Stimulated activated naive CD8-positive, alpha-beta T cell treated with anti-CD3 and anti-CD28 coated beads, Interleukin-15, amount 100 ng/mL, for 72 hours (primary cell): ENCODE data around the gene INCENP.
A peak's percentile ranks its signal among the peaks of the same experiment; 100 is the strongest.
"Not testable (repeated sequence)": the region's sequence is repeated elsewhere in the genome, so short reads cannot be mapped to it uniquely, and the experiment has no call there.

Experiments used
- ATAC-seq: fragments of 150-1000 bp; cut with Tn5 transposase; 2 replicates; pipeline ENCODE4 v1.10.0; 2021; ENCODE audit warnings: mild to moderate bottlenecking, moderate library complexity
- DNase-seq, 2 donors: peaks; one replicate each; pipeline ENCODE4 v3.0.0; 2021 to 2022
- H3K27ac Mint-ChIP-seq, 2 donors: one replicate each; pipeline ENCODE4 v1.8.0; 2022; ENCODE audit warnings: mild to moderate bottlenecking in 2 of 2, mixed read lengths in 2 of 2, moderate library complexity in 2 of 2
- H3K27me3 Mint-ChIP-seq: one replicate; pipeline ENCODE4 v1.8.0; 2022; ENCODE audit warnings: mixed read lengths
- H3K4me1 Mint-ChIP-seq: one replicate; pipeline ENCODE4 v1.8.0; 2022; ENCODE audit warnings: mild to moderate bottlenecking, mixed read lengths
- H3K4me3 Mint-ChIP-seq, 2 donors: one replicate each; pipeline ENCODE4 v1.8.0; 2022; ENCODE audit warnings: mild to moderate bottlenecking in 2 of 2, mixed read lengths in 2 of 2, moderate library complexity in 1 of 2
- H3K9me3 Mint-ChIP-seq, 2 donors: one replicate each; pipeline ENCODE4 v1.8.0; 2022; ENCODE audit warnings: mixed read lengths in 2 of 2

INCENP gene

DNA sequence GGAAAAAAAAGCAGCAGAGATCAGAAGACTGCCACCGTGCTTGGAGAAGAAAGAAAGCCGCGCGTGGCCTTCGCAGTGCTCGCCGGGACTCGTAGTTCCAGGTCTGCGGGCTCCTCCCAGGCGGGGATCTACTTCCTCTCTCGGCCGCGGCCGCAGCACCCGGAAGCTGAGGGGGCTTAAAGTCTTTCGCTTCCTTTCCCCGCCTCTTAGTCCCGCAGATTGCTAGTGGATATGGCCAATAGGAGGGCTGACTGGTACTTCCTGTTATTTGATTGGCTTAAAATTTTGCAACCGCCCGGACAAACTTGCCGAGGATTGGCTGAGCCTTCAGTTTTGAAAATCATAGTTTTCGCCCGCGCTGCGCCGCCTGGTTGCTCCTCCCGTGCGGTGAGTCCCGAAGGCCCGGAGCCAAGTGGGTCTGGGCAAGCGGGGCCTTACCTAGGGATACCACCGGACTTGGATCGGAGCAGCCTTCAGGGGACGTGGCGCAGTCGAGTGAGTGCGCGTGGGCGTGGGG is at the start of gene INCENP:
TSS of gene INCENP (plus strand) at position 343 of the 517 bp plus-strand sequence. CDS start 4,151 bp downstream, outside the sequence.
- Mint-ChIP-seq H3K4me3 (peak within 1 kb of the TSS; percentile 88 to 99), H3K27ac (peak within 1 kb of the TSS; percentile 97 to 98), H3K27me3 (no peaks in the 10 kb centered on the region), H3K4me1 (peaks cover 42% of the 10 kb centered on the region), H3K9me3 (no peaks in the 10 kb centered on the region)
- peak; percentile 99 for ATAC-seq
- DNase-seq = peak; percentile 89 to 96

DNA sequence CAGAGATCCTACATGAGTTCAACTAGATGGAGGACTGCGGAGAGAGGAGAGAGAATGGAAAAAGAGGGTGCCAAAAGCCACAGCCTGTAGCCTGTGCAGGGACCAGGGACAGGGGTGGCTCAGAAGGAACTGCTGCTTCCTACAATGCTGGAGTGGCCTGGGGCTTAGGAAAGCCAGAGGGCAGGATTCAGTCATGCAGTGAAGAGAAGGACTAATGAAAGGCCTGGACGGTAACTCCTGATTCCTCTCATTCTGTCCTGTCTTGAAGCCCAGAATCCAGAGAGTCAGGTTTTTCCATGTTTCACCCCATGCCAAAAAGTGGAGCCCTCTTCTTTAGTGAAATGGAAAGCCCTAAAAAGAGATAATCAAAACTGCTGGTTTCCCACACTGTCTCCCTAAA is 48.4 kb upstream of the INCENP start:
- Mint-ChIP-seq H3K27me3 (no peaks in the 10 kb centered on the region), H3K27ac (peak overlapping the region in 1 of 2 donors; percentile 3), H3K9me3 (no peaks in the 10 kb centered on the region), H3K4me1 (no peaks in the 10 kb centered on the region), H3K4me3 (no peak overlapping the region)
- ATAC-seq = no peak
- no peak for DNase-seq

DNA sequence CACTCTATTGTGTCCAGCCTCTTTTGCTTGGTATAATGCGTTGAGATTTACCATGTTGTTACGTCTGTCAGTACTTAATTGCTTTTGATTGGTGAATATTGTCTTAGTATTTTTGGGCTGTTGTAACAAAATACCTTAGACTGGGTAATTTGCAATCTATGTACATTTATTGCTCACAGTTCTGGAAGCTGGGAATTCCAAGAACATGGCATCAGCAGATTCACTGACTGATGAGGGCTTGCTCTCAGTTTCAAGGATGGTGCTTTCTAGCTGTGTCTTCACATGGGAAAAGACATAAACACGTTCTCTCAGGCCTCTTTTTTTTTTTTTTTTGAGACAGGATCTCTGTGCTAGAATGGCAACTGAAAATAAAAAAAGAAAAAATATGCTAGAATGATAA is 46.7 kb upstream of the INCENP start:
- Mint-ChIP-seq H3K4me3 (no peak overlapping the region), H3K4me1 (peaks cover 8% of the 10 kb centered on the region), H3K27me3 (no peaks in the 10 kb centered on the region), H3K27ac (no peak overlapping the region), H3K9me3 (no peaks in the 10 kb centered on the region)
- DNase-seq (no peak), ATAC-seq (no peak)

DNA sequence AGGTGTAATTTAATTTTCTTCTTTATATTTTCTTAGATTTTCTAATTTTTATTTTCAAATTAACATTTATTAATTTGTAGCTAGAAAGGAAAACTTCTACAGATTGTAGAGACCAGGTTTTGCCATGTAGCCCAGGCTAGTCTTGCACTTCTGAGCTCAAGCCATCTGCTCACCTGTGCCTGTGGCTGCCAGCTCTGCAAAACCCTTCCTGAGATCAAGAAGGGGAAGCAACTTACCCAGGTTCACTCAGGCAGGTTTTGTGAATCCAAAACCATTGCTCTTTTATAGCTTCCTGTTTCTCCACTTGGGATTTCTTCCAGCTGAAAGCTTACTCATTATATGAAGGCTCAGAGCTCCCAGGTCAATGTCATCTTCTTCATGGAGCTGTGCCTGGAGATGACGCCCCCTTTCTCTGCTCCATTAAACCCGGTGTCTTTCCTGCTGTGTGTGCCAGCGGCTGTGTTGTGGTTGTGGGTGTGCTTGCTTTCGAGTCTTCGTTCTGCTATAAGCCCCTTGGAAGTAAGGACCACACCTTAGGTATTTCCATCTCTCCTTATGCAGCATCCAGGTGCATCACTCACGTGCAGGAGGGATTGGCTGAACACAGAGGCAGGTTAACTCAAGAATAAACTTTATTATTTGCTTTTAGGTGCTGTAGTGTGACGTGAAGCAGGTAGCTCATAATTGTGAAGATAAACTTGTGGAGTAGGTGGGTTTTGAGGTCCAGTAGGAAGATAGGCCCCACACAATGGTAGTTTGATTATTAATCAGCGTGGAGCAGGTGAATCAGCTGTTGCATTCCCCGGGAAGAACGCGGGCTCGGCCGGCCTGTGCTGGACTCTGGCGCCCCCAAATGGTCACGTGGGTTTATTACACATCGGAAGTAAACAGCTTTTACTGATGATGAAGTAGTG is 42.2 kb upstream of the INCENP start:
- Mint-ChIP-seq H3K27ac (peak overlapping the region in 1 of 2 donors; percentile 88), H3K9me3 (no peaks in the 10 kb centered on the region), H3K4me1 (peaks cover 10% of the 10 kb centered on the region), H3K4me3 (peak overlapping the region; percentile 52 to 58), H3K27me3 (no peaks in the 10 kb centered on the region)
- ATAC-seq (peak; percentile 94), DNase-seq (peak; percentile 69 to 85)

DNA sequence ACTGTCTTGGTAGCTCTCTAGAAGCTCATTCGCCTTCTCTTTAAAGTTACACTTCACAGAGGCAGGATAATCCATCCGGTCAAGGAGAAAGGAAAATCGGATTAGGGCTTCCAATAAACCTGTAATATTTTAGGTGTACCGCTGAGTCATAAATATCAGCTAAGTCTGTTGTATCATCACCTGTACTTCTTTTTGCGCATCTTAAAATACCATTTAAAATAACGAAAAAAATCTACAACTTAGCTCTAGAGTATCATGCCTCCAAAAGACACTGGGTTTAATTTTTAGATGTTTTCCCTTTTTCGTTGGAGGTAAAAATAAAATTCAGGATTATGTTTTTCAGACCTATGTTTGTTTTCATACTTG is 41.5 kb upstream of the INCENP start:
- H3K4me3 Mint-ChIP-seq = peak overlapping the region in 1 of 2 donors; percentile 52
- peak overlapping the region in 1 of 2 donors; percentile 88 for H3K27ac Mint-ChIP-seq
- no peaks in the 10 kb centered on the region for H3K27me3 Mint-ChIP-seq
- no peaks in the 10 kb centered on the region for H3K9me3 Mint-ChIP-seq
- no peak for DNase-seq
- no peak for ATAC-seq
- H3K4me1 Mint-ChIP-seq = peaks cover 10% of the 10 kb centered on the region

DNA sequence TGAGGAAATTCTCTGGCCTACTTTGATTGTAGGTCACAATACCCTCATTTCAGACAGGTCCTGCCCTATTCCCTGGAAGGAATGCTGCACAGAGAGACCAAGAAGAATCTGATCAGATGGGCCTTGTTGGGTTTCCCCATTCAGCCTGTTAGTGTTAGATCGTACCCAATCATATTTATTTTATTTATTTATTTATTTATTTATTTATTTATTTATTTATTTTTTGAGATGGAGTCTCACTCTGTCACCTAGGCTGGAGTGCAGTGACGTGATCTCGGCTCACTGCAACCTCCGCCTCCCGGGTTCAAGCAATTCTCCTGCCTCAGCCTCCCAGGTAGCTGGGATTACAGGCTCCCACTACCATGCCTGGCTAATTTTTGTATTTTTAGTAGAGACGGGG is 39.0 kb upstream of the INCENP start:
- H3K4me3 Mint-ChIP-seq, H3K9me3 Mint-ChIP-seq, H3K27me3 Mint-ChIP-seq, H3K27ac Mint-ChIP-seq, DNase-seq, H3K4me1 Mint-ChIP-seq, ATAC-seq: not testable (repeated sequence)

DNA sequence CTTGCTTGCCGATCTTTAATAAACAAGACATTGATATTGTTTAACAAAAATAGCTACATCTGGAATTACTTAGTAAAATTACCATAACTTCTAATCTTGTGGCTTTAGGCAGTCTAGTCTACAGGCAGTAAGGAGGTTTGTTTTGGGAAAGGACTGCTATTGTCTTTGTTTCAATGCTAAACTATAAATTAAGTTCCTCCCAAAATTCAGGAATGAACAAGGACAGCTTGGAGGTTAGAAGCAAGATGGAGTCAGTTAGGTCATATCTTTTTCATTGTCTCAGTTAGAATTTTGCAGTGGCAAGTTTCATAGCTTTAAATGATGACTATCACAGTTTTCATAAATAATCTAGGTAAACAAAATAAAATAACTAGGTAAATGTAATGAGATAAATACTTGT is 36.1 kb upstream of the INCENP start:
- no peak overlapping the region for H3K27ac Mint-ChIP-seq
- H3K27me3 Mint-ChIP-seq = no peaks in the 10 kb centered on the region
- DNase-seq (no peak), ATAC-seq (no peak)
- H3K4me3 Mint-ChIP-seq = no peak overlapping the region
- no peaks in the 10 kb centered on the region for H3K4me1 Mint-ChIP-seq
- peaks cover 0 to 7% of the 10 kb centered on the region in 2 donors for H3K9me3 Mint-ChIP-seq

DNA sequence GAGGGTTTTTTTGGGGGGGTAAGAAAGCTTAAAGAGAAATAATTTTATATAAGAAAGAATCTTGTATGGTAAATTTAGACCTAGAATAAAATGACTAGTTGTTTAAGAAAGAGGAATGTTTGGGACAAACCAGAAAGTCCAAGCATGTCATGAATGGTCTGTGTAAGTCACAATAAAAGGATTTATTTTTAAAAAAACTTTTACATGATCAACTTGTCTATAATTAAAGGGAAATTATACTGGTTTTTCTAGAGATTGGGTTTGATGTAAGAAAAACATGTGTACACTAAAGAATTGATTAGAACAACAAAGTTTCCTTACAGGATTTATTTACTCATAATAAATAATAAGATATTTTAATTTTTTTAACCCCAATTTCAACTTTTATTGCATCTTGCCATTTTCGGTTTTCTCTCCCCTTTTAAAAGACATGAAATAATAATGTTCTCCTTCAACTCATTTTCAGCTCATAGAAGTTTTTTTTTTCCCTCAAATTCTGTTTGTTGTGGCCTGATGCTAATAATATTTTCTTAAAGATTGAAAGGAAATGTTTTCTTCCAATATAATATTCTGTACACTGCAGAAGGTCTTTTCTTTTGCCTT is 35.4 kb upstream of the INCENP start:
- H3K4me1 Mint-ChIP-seq = no peaks in the 10 kb centered on the region
- H3K27ac Mint-ChIP-seq = no peak overlapping the region
- DNase-seq (no peak), ATAC-seq (no peak)
- no peaks in the 10 kb centered on the region for H3K27me3 Mint-ChIP-seq
- H3K4me3 Mint-ChIP-seq = no peak overlapping the region
- H3K9me3 Mint-ChIP-seq = peaks cover 0 to 7% of the 10 kb centered on the region in 2 donors

DNA sequence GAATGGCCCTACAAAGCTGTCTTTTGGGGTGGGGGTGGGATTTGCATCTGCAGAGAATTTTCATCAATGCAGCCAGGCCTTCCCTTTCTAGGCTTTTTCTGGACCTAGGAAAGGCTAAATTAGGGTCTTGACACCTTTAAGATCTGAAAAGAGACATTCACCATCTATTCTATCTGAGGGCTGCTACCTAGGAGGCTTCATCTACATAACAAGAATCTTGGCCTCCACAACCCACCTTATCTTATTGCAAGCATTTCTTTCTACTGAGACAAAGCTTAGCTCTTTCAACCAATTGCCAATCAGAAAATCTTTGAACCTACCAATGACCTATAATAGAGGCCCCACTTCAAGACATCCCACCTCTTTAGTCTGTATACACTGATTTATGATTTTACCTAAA is 20.7 kb upstream of the INCENP start:
- Mint-ChIP-seq H3K9me3 (peaks cover 0 to 11% of the 10 kb centered on the region in 2 donors), H3K27me3 (no peaks in the 10 kb centered on the region), H3K4me3 (no peak overlapping the region), H3K27ac (no peak overlapping the region), H3K4me1 (peaks cover 23% of the 10 kb centered on the region)
- DNase-seq = no peak
- ATAC-seq = no peak

DNA sequence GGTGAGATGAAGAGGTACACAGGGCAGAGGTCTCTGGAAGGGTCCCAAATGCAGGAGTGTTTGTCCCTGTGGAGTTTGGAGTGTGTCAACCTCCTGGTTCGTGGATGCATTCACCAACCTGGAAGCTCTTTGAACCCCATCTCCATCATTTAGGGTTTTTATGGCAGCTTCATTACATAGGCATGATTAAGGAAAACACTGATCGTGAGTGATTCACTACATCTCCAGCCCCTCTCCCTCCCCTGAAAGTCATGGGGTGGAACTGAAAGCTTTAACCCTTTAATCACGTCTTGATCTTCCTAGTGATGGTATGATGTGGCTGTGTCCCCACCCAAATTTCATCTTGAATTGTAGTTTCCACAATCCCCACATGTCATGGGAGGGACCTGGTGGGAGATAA is 19.8 kb upstream of the INCENP start:
- Mint-ChIP-seq H3K27me3 (no peaks in the 10 kb centered on the region), H3K4me1 (peaks cover 23% of the 10 kb centered on the region), H3K27ac (peak overlapping the region in 1 of 2 donors; percentile 38), H3K9me3 (peaks cover 0 to 11% of the 10 kb centered on the region in 2 donors), H3K4me3 (no peak overlapping the region)
- ATAC-seq = no peak
- DNase-seq = no peak

DNA sequence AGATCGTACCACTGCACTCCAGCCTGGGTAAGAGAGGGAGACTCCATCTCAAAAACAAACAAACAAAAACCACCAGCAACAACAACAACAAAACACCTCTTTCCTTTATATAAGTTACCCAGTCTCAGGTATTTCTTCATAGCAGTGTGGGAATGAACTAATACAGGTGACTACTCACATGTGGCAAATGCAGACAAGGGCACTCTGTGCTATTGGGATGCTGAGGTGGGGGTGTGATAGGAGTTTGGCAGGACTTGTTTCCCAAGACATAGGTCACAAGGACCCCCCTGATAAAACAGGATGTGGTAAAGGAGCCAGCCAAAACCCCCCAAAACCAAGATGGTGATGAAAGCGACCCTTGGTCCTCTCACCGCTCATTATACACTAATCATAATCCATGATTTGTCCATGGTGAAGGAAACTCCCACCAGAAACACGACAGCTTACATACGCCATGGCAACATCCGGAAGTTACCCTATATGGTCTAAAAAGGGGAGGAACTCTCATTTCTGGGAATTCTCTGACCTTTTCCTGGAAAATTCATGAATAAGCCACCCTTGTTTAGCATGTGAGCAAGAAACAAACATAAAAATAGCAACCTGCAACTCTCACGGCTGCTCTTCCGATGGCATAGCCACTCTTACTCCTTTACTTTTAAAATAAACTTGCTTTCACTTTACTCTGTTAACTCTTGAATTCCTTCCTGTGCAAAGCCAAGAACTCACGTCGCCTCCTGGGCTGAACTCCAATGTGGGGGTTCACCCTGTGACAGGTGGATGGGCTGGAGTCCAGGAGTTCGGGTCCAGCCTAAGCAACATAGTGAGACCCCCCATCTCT is 18.8 kb upstream of the INCENP start:
- DNase-seq (peak; percentile 23 to 46), ATAC-seq (peak; percentile 85)
- peak overlapping the region; percentile 94 to 97 for H3K27ac Mint-ChIP-seq
- peak overlapping the region; percentile 77 for H3K4me3 Mint-ChIP-seq
- H3K9me3 Mint-ChIP-seq = peaks cover 0 to 11% of the 10 kb centered on the region in 2 donors
- peaks cover 23% of the 10 kb centered on the region for H3K4me1 Mint-ChIP-seq
- no peaks in the 10 kb centered on the region for H3K27me3 Mint-ChIP-seq

DNA sequence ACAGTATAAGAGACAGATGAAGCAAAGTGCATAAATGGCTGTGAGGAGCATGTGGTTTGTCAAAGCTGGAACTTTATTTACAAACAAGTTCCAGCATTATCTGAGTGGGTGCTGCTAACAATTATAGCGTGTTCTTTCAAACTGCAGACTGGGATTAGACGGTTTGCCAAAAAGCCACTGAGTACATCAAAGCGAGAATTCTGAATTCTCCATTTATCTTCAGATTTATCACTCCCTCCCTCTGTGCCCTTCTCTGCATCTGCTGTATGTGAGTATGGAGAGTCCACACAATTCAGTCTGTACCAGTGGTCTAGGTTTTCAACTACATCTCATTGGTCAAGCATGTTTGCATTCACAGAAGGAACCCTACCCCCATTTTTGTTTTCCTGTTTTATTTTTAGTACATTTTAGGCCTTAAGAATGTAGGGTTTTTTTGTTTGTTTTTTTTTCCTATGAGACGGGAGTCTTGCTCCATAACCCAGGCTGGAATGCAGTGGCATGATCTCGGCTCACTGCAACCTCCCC is 18.1 kb upstream of the INCENP start:
- no peak for DNase-seq
- peak overlapping the region; percentile 94 to 97 for H3K27ac Mint-ChIP-seq
- H3K27me3 Mint-ChIP-seq = no peaks in the 10 kb centered on the region
- H3K4me1 Mint-ChIP-seq = peaks cover 23% of the 10 kb centered on the region
- ATAC-seq = no peak
- H3K4me3 Mint-ChIP-seq = peak overlapping the region; percentile 77
- peaks cover 0 to 11% of the 10 kb centered on the region in 2 donors for H3K9me3 Mint-ChIP-seq

DNA sequence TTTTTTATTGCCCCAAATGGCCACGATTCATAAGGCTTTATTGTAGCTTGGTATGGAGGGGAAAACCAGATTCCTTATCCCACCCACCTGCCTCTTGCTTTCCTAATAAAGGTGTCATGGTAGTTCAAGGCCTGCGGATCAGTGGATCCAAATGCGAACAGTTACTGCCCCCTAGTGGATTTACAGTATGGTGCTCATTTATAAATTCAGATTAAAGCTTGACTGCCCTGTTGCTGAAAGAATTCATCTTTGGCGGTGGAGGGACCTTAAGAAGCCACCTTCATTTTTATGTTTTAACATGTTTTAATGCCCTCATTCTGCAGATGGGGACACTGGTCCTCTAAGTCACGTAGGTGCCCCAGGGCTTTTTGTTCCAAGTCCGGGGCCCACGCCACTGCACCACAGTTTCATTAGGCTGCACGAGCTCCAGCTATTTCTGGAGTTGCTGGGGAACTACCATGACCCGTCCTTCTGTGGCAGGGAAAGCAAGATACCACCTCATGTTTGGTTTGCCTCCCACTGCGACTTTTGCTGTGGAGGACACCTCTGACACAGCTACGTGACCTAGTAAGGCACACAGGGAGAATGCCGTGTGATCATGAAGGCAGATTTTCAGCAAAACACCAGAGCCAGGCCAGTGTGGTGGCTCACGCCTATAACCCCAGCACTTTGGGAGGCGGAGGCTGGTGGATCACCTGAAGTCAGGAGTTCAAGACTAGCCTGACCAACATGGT is 15.6 kb upstream of the INCENP start:
- no peak overlapping the region for H3K27ac Mint-ChIP-seq
- H3K4me1 Mint-ChIP-seq = peaks cover 30% of the 10 kb centered on the region
- no peak overlapping the region for H3K4me3 Mint-ChIP-seq
- peak; percentile 34 for ATAC-seq
- no peaks in the 10 kb centered on the region for H3K27me3 Mint-ChIP-seq
- H3K9me3 Mint-ChIP-seq = peaks cover 0 to 11% of the 10 kb centered on the region in 2 donors
- DNase-seq = peak; percentile 36 to 44

DNA sequence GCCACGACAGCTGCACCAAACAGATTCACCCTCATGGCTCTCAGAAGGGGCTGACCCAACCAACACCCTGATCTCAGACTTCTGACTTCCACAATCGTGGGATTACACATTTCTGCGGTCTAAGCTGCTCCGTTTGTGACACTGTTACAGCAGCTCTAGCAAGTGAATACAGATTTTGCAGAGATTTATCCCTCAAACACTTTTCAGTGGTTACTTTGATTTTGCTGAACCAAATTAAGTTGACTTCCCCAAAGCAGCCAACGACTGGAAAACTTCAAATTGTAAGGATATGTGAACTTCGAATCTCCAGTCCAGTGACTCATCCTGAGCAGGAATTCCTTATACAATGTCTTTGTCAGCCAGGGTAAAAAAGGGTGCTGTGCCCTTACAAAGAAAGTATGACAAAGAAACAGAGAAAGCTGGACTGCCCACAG is 14.8 kb upstream of the INCENP start:
- Mint-ChIP-seq H3K4me3 (no peak overlapping the region), H3K27me3 (no peaks in the 10 kb centered on the region), H3K9me3 (peaks cover 0 to 7% of the 10 kb centered on the region in 2 donors), H3K27ac (no peak overlapping the region), H3K4me1 (peaks cover 30% of the 10 kb centered on the region)
- ATAC-seq = no peak
- DNase-seq = no peak
